ENCODE results near the gene SYNJ2BP. TPM values are rescaled to one million over a fixed set of nuclear protein-coding genes. Genes with fewer than 3 reads are reported as not detected.

The SYNJ2BP gene
- total RNA-seq, 2 experiments from 2014 or later = 12.0 to 14.0 TPM

Other genes with a start within 250 kb of the SYNJ2BP start
- gene SLC8A3, start 228.1 kb downstream of the SYNJ2BP start, total RNA-seq = not detected
- gene COX16, start 57.4 kb downstream of the SYNJ2BP start, total RNA-seq = 10 to 100 TPM; 43.2 to 56.1 TPM
- not detected for gene ADAM21, start 35.1 kb upstream of the SYNJ2BP start, total RNA-seq
- under 1 TPM; 0.15 to 0.17 TPM for gene ADAM20, start 117.9 kb upstream of the SYNJ2BP start, total RNA-seq
- gene MED6, start 183.6 kb upstream of the SYNJ2BP start, total RNA-seq = 10 to 100 TPM; 45.9 to 52.9 TPM
- gene TTC9, start 224.8 kb upstream of the SYNJ2BP start, total RNA-seq = 10 to 100 TPM; 14.8 to 16.7 TPM